Astrocyte (in vitro differentiated cells and primary cell): Measurements from ENCODE around the gene DCST1. TPM values are rescaled to one million over a fixed set of nuclear protein-coding genes. Genes with fewer than 3 reads are reported as not detected.

ENCODE experiments used
- DNase-seq: peaks from one replicate; pipeline ENCODE4 v3.0.0-alpha.2; 2010; ENCODE audit warnings: low read depth
- FAIRE-seq: peaks from 2 replicates; lab custom pipeline; 2011; peaks lifted over from hg19 to GRCh38; lab: Jason Lieb, UNC
- H2AFZ ChIP-seq: 2 replicates; pipeline ENCODE4 v1.6.0; 2012; ENCODE audit warnings: low read depth, low read length, inconsistent platforms
- H3K27ac ChIP-seq: 2 replicates; pipeline ENCODE4 v1.5.1; 2011; ENCODE audit warnings: low read depth, low read length, inconsistent platforms
- H3K27me3 ChIP-seq: 2 replicates; pipeline ENCODE4 v1.6.0; 2011; ENCODE audit warnings: low read length, inconsistent platforms; ENCODE audit not compliant: insufficient read depth
- H3K36me3 ChIP-seq: 2 replicates; pipeline ENCODE4 v1.5.1; 2011; ENCODE audit warnings: low read length, inconsistent platforms; ENCODE audit not compliant: insufficient read depth
- H3K4me1 ChIP-seq: 2 replicates; pipeline ENCODE4 v1.5.1; 2011; ENCODE audit warnings: low read length, inconsistent platforms; ENCODE audit not compliant: insufficient read depth
- H3K4me2 ChIP-seq: 2 replicates; pipeline ENCODE4 v1.6.0; 2012; ENCODE audit warnings: low read length, inconsistent platforms
- H3K4me3 ChIP-seq: 2 replicates; pipeline ENCODE4 v1.5.1; 2011; ENCODE audit warnings: low read depth, mild to moderate bottlenecking, low read length, inconsistent platforms; ENCODE audit not compliant: insufficient read depth
- H3K79me2 ChIP-seq: 2 replicates; pipeline ENCODE4 v1.6.0; 2012; ENCODE audit warnings: mild to moderate bottlenecking, low read length, inconsistent platforms; ENCODE audit not compliant: insufficient read depth
- H3K9ac ChIP-seq: 2 replicates; pipeline ENCODE4 v1.6.0; 2012; ENCODE audit warnings: mild to moderate bottlenecking, low read length, inconsistent platforms
- H3K9me3 ChIP-seq: 2 replicates; pipeline ENCODE4 v1.5.1; 2012; ENCODE audit warnings: low read depth, mild to moderate bottlenecking, low read length, inconsistent platforms; ENCODE audit not compliant: insufficient read depth
- H4K20me1 ChIP-seq: 2 replicates; pipeline ENCODE4 v1.6.0; 2012; ENCODE audit warnings: low read length, inconsistent platforms; ENCODE audit not compliant: insufficient read depth
- H3K27ac Mint-ChIP-seq: one replicate; pipeline ENCODE4 v1.8.0; 2021; ENCODE audit warnings: mild to moderate bottlenecking, mixed read lengths; ENCODE audit not compliant: unreplicated experiment
- H3K27me3 Mint-ChIP-seq: one replicate; pipeline ENCODE4 v1.8.0; 2021; ENCODE audit warnings: low read depth, mixed read lengths; ENCODE audit not compliant: unreplicated experiment
- H3K36me3 Mint-ChIP-seq: one replicate; pipeline ENCODE4 v1.8.0; 2021; ENCODE audit warnings: low read depth, mixed read lengths; ENCODE audit not compliant: unreplicated experiment
- H3K4me1 Mint-ChIP-seq: one replicate; pipeline ENCODE4 v1.8.0; 2021; ENCODE audit warnings: low read depth, mixed read lengths; ENCODE audit not compliant: unreplicated experiment
- H3K4me3 Mint-ChIP-seq: one replicate; pipeline ENCODE4 v1.8.0; 2021; ENCODE audit warnings: mild to moderate bottlenecking, moderate library complexity, mixed read lengths; ENCODE audit not compliant: unreplicated experiment
- H3K9me3 Mint-ChIP-seq: one replicate; pipeline ENCODE4 v1.8.0; 2021; ENCODE audit warnings: mild to moderate bottlenecking, mixed read lengths; ENCODE audit not compliant: unreplicated experiment
- EZH2 ChIP-seq: IDR thresholded peaks from 2 replicates; pipeline ENCODE4 v1.6.1; 2012; ENCODE audit warnings: mild to moderate bottlenecking, low read length, inconsistent platforms; ENCODE audit not compliant: insufficient read depth
- total RNA-seq: library from RNA; stranded (reverse); gene quantifications from 2 replicates; pipeline ENCODE4 v1.2.1, GENCODE V29; 2021
- TF ChIP-seq, protein P1 (sequence below): IDR thresholded peaks from 2 replicates; pipeline ENCODE4 v1.5.1; 2011; ENCODE audit warnings: low read depth, mild to moderate bottlenecking, inconsistent platforms, low read length, moderate library complexity; ENCODE audit not compliant: insufficient read depth

The DCST1 gene
- total RNA-seq, 1 donor from 2014 or later: not detected

DNA sequence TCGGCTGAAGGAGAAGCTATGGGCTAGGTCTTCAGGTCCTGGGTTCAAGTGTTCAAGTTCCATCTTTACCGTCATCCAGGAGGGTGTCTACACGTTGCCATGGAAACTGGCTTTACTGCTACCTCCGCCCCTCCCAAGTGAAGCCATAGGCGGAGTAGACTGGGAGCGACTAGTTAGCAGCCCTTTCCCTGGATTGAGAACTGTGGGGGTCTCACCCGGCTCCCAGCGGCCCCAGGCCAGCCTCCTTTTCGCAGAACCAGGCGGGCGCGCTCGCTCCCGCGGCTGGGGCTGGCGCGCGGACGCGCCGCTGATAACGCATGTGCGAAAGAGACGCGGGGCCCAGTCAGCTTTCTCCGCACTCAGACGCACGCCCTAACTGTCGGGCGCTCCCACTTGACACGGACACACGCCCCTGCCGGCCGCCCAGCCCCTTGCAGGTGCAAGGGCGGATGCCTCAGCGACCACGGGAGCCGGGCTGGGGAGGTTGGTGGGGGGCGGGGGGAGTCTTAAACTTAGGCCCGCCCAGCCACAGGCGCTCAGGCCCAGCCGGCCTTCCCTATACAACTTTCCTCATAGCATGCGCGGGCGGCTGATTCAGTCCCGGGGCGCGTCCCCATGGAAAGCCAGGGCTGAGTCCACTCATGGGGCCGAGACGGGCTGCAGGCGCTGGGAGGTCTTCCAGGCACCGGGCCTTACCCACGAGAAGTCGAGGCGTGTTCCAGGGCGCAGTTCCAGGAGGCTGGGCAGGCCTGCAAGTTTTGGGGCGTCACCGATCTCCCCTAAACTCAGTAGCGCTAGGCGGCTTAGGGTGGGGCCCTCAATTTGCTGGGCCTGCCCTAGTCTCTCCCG is 37.3 kb downstream of the DCST1 start:
- peak overlapping the region; percentile 84 for H3K4me3 Mint-ChIP-seq
- peaks cover 7% of the 10 kb centered on the region for H3K36me3 Mint-ChIP-seq
- Histone ChIP-seq H3K4me2 (peak overlapping the region; percentile 85), H4K20me1 (peaks cover 25% of the 10 kb centered on the region), H3K4me1 (peaks cover 7% of the 10 kb centered on the region), H3K9ac (peak overlapping the region; percentile 44), H3K27me3 (peaks cover 20% of the 10 kb centered on the region), H3K4me3 (peak overlapping the region; percentile 50), H2AFZ (peak overlapping the region; percentile 7), H3K79me2 (peaks cover 5% of the 10 kb centered on the region), H3K9me3 (no peaks in the 10 kb centered on the region), H3K36me3 (peaks cover 4% of the 10 kb centered on the region), H3K27ac (no peak overlapping the region)
- H3K4me1 Mint-ChIP-seq: peaks cover 10% of the 10 kb centered on the region
- DNase-seq (peak; percentile 61), FAIRE-seq (no peak)
- H3K9me3 Mint-ChIP-seq: no peaks in the 10 kb centered on the region
- peak overlapping the region; percentile 48 for H3K27ac Mint-ChIP-seq
- H3K27me3 Mint-ChIP-seq: peaks cover 30% of the 10 kb centered on the region
- TF ChIP-seq, protein P1, sequence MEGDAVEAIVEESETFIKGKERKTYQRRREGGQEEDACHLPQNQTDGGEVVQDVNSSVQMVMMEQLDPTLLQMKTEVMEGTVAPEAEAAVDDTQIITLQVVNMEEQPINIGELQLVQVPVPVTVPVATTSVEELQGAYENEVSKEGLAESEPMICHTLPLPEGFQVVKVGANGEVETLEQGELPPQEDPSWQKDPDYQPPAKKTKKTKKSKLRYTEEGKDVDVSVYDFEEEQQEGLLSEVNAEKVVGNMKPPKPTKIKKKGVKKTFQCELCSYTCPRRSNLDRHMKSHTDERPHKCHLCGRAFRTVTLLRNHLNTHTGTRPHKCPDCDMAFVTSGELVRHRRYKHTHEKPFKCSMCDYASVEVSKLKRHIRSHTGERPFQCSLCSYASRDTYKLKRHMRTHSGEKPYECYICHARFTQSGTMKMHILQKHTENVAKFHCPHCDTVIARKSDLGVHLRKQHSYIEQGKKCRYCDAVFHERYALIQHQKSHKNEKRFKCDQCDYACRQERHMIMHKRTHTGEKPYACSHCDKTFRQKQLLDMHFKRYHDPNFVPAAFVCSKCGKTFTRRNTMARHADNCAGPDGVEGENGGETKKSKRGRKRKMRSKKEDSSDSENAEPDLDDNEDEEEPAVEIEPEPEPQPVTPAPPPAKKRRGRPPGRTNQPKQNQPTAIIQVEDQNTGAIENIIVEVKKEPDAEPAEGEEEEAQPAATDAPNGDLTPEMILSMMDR: no peak
- no peak for TF ChIP-seq EZH2

DNA sequence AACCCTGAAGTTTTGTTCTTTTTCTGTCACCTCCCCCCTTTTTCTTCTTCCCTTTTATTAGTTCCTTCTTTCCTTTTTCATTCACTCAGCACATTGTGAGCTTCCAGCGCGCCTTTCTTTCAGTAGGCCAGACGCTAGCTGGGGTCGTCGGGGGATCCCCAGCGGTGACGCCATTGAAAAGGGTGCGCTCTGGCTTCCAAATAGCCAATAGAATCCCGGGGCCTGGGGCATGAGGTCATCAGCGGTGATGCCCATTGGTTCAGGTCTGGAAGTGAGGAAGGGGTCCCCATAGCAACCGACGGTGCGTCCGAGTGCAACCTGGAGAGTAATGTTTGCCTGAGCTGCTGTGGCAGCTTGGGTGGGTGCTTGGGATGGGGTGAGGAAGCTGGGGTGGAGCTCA is 38.1 kb downstream of the DCST1 start:
- Histone ChIP-seq H3K4me1 (peaks cover 7% of the 10 kb centered on the region), H3K27ac (no peak overlapping the region)
- H3K36me3 Mint-ChIP-seq: peaks cover 6% of the 10 kb centered on the region

More for the DNA sequence above, 38.1 kb downstream of the DCST1 start:
- Histone ChIP-seq H3K27me3 (peaks cover 20% of the 10 kb centered on the region), H3K9ac (peak overlapping the region; percentile 16), H2AFZ (no peak overlapping the region), H3K4me3 (no peak overlapping the region), H3K79me2 (no peaks in the 10 kb centered on the region), H4K20me1 (peaks cover 18% of the 10 kb centered on the region), H3K9me3 (no peaks in the 10 kb centered on the region), H3K36me3 (peaks cover 4% of the 10 kb centered on the region), H3K4me2 (peak overlapping the region; percentile 85)
- no peak for TF ChIP-seq EZH2
- TF ChIP-seq, protein P1: no peak
- H3K27me3 Mint-ChIP-seq: peaks cover 30% of the 10 kb centered on the region
- no peak for DNase-seq
- H3K4me3 Mint-ChIP-seq: peak overlapping the region; percentile 84
- peak overlapping the region; percentile 48 for H3K27ac Mint-ChIP-seq
- H3K9me3 Mint-ChIP-seq: no peaks in the 10 kb centered on the region
- no peak for FAIRE-seq
- H3K4me1 Mint-ChIP-seq: peaks cover 10% of the 10 kb centered on the region
